Erythroblast (primary cell): ENCODE results near the gene MEF2B.

Experiments used
- GATA1 ChIP-seq: IDR thresholded peaks from 2 replicates; pipeline ENCODE4 v1.6.1; 2011; ENCODE audit warnings: low read depth, mild to moderate bottlenecking, control low read depth, low read length, moderate library complexity
- POLR2A ChIP-seq: IDR thresholded peaks from 2 replicates; pipeline ENCODE4 v1.6.1; 2011; ENCODE audit warnings: mild to moderate bottlenecking, low read length

- TF ChIP-seq POLR2A, result no peak
- no peak for TF ChIP-seq GATA1
These were observed 42.9 kb upstream of the MEF2B start for GRCh38 chr19:19212916-19213315.
